Measurements from ENCODE around the gene PAX8. TPM values are rescaled to one million over a fixed set of nuclear protein-coding genes. Genes with fewer than 3 reads are reported as not detected.

The PAX8 gene
- total and polyA plus RNA-seq, 2 experiments from 2014 or later, result 0.21 to 0.32 TPM

GRCh38 chr2:113219092-113219441 is 59.7 kb downstream of the PAX8 start:
- no peak overlapping the region for H3K27ac ChIP-seq (ENCODE audit: low read depth)

GRCh38 chr2:113218283-113219091 is 60.2 kb downstream of the PAX8 start:
- Mint-ChIP-seq H3K9me3 (no peaks in the 10 kb centered on the region), H3K4me3 (no peak overlapping the region), H3K4me1 (peaks cover 25% of the 10 kb centered on the region), H3K27me3 (ENCODE audit: insufficient read depth, low read depth, poor library complexity) (peaks cover 13% of the 10 kb centered on the region), H3K36me3 (ENCODE audit: low read depth) (no peaks in the 10 kb centered on the region; the same call in 2 of the 3 replicates), H3K27ac (no peak overlapping the region)
- no peak for TF ChIP-seq EZH2phosphoT487 (IDR thresholded peaks at IDR 0.05; ENCODE audit: unreplicated experiment)
- TF ChIP-seq ZNF114 (CRISPR knock-in tag; IDR thresholded peaks at IDR 0.05), result no peak
- no peak for TF ChIP-seq CREB1 (CRISPR knock-in tag; IDR thresholded peaks at IDR 0.05; ENCODE audit: low read depth)
- TF ChIP-seq JUNB (IDR thresholded peaks at IDR 0.05; ENCODE audit: unreplicated experiment), result no peak
- no peak for TF ChIP-seq EZH2 (IDR thresholded peaks at IDR 0.05; ENCODE audit: low read depth, unreplicated experiment)
- no peak for TF ChIP-seq ETS1 (IDR thresholded peaks at IDR 0.05)
- TF ChIP-seq NANOG (IDR thresholded peaks at IDR 0.05; ENCODE audit: borderline replicate concordance), result no peak
- no peak for TF ChIP-seq CTCF (conservative IDR thresholded peaks at IDR 0.05; ENCODE audit: low read depth in 2 of 2)
- no peak for TF ChIP-seq ZNF331 (CRISPR knock-in tag; IDR thresholded peaks at IDR 0.05; ENCODE audit: low read depth)
- no peaks in the 10 kb centered on the region for H4K20me1 ChIP-seq (replicated peaks; ENCODE audit: insufficient read depth)
- H3K36me3 ChIP-seq (ENCODE audit: insufficient read depth), result no peaks in the 10 kb centered on the region
- no peaks in the 10 kb centered on the region for H3F3A ChIP-seq (replicated peaks; ENCODE audit: low read depth)
- H3K27me3 ChIP-seq (ENCODE audit: insufficient read depth), result no peaks in the 10 kb centered on the region
- no peak overlapping the region for H3K4me3 ChIP-seq
- no peak overlapping the region for H2AFZ ChIP-seq
- no peaks in the 10 kb centered on the region for H3K9me2 ChIP-seq (ENCODE audit: insufficient read depth)
- DNase-seq (ENCODE audit: low spot score), result no peak
- no peaks in the 10 kb centered on the region for H3K79me2 ChIP-seq (replicated peaks; ENCODE audit: insufficient read depth)
- no peak overlapping the region for H3K27ac ChIP-seq (ENCODE audit: low read depth)
- H3K4me1 ChIP-seq (ENCODE audit: insufficient read depth), result no peaks in the 10 kb centered on the region
- ATAC-seq, result no peak
- no peak overlapping the region for H3K4me2 ChIP-seq

More at GRCh38 chr2:113219092-113219441, 59.7 kb downstream of the PAX8 start:
- no peak overlapping the region for H3K27ac Mint-ChIP-seq
- TF ChIP-seq ETS1 (IDR thresholded peaks at IDR 0.05) (no peak), ZNF114 (CRISPR knock-in tag; IDR thresholded peaks at IDR 0.05) (no peak)
- ATAC-seq (no peak), DNase-seq (ENCODE audit: low spot score) (no peak)
- H3K4me1 Mint-ChIP-seq, result peaks cover 21% of the 10 kb centered on the region
- Histone ChIP-seq H4K20me1 (replicated peaks; ENCODE audit: insufficient read depth) (no peaks in the 10 kb centered on the region), H3K9me2 (ENCODE audit: insufficient read depth) (0 out of 2 replicates have a peak, but pooled peaks cover 4% of the 10 kb centered on the region), H3K4me2 (no peak overlapping the region), H3K79me2 (replicated peaks; ENCODE audit: insufficient read depth) (no peaks in the 10 kb centered on the region), H3K36me3 (ENCODE audit: insufficient read depth) (no peaks in the 10 kb centered on the region), H3K4me1 (ENCODE audit: insufficient read depth) (no peaks in the 10 kb centered on the region), H3K27me3 (ENCODE audit: insufficient read depth) (no peaks in the 10 kb centered on the region), H2AFZ (no peak overlapping the region), H3F3A (replicated peaks; ENCODE audit: low read depth) (no peaks in the 10 kb centered on the region), H3K4me3 (no peak overlapping the region)
- no peak overlapping the region for H3K4me3 Mint-ChIP-seq
- no peaks in the 10 kb centered on the region; the same call in 2 of the 3 replicates for H3K36me3 Mint-ChIP-seq (ENCODE audit: low read depth)
- peaks cover 13% of the 10 kb centered on the region for H3K27me3 Mint-ChIP-seq (ENCODE audit: insufficient read depth, low read depth, poor library complexity)
- H3K9me3 Mint-ChIP-seq, result no peaks in the 10 kb centered on the region

Data from GM23338 (cell line).